Activated effector memory CD4-positive, alpha-beta T cell treated with anti-CD3 and anti-CD28 coated beads, Interleukin-2, amount 50 U/mL, for 16 hours (primary cell): Measurements from ENCODE around the gene SPTBN1.

ENCODE experiments used
- DNase-seq: peaks from one replicate; pipeline ENCODE4 v3.0.0-alpha.2; 2020

SPTBN1 gene

GRCh38 chr2:54595999-54596902, 140.1 kb downstream of the SPTBN1 start:
- no peak for DNase-seq

GRCh38 chr2:54597153-54597848, 141.2 kb downstream of the SPTBN1 start:
- DNase-seq = no peak

GRCh38 chr2:54598347-54599325, 142.5 kb downstream of the SPTBN1 start:
- no peak for DNase-seq

GRCh38 chr2:54599326-54599710, 143.2 kb downstream of the SPTBN1 start:
- no peak for DNase-seq

GRCh38 chr2:54599914-54600313, 143.8 kb downstream of the SPTBN1 start:
- DNase-seq = no peak

GRCh38 chr2:54601339-54601738, 145.2 kb downstream of the SPTBN1 start:
- no peak for DNase-seq

GRCh38 chr2:54602736-54603322, 146.7 kb downstream of the SPTBN1 start:
- no peak for DNase-seq

GRCh38 chr2:54603357-54603756, 147.2 kb downstream of the SPTBN1 start:
- no peak for DNase-seq

GRCh38 chr2:54603796-54604195, 147.7 kb downstream of the SPTBN1 start:
- no peak for DNase-seq

GRCh38 chr2:54604871-54605270, 148.7 kb downstream of the SPTBN1 start:
- no peak for DNase-seq

- DNase-seq = no peak
These were observed 149.7 kb downstream of the SPTBN1 start for GRCh38 chr2:54605836-54606235.

- no peak for DNase-seq
These were observed 150.3 kb downstream of the SPTBN1 start for GRCh38 chr2:54606393-54606958.

- no peak for DNase-seq
These were observed 152.1 kb downstream of the SPTBN1 start for GRCh38 chr2:54608224-54608623.

- DNase-seq = no peak
These were observed 153.1 kb downstream of the SPTBN1 start for GRCh38 chr2:54609241-54609640.

- no peak for DNase-seq
These were observed 153.5 kb downstream of the SPTBN1 start for GRCh38 chr2:54609647-54610046.

GRCh38 chr2:54610700-54611099, 154.6 kb downstream of the SPTBN1 start:
- DNase-seq = no peak

GRCh38 chr2:54611830-54612545, 155.9 kb downstream of the SPTBN1 start:
- DNase-seq = no peak

GRCh38 chr2:54613386-54613785, 157.3 kb downstream of the SPTBN1 start:
- no peak for DNase-seq

- DNase-seq = no peak
These were observed 157.7 kb downstream of the SPTBN1 start for GRCh38 chr2:54613794-54614257.

GRCh38 chr2:54614819-54615218, 158.7 kb downstream of the SPTBN1 start:
- no peak for DNase-seq

- DNase-seq = no peak
These were observed 159.9 kb downstream of the SPTBN1 start for GRCh38 chr2:54615832-54616534.
